ENCODE results near the gene SREBF2. TPM values are rescaled to one million over a fixed set of nuclear protein-coding genes. Genes with fewer than 3 reads are reported as not detected.

SREBF2 gene
- total RNA-seq, 2 experiments from 2014 or later: 167 to 312 TPM

- CTCF ChIA-PET (ENCODE audit: unreplicated experiment): no interaction called here
- BruUV-seq (replicated peaks): no TSS peak
- intact Hi-C loops (cut with micrococcal nuclease; ENCODE audit: unreplicated experiment): no loop called here
Observed at GRCh38 chr22:41816871-41817270, 16.0 kb upstream of the SREBF2 start.

GRCh38 chr22:41818011-41818410 lies 14.9 kb upstream of the SREBF2 start:
- H3K27ac ChIP-seq (ENCODE audit: low read depth, low read length, poor library complexity, severe bottlenecking): no peak overlapping the region
- H3K9me3 ChIP-seq (ENCODE audit: low read length): no peaks in the 10 kb centered on the region
- H3K79me2 ChIP-seq (ENCODE audit: insufficient read depth, low read depth, low read length): no peaks in the 10 kb centered on the region
- H4K20me1 ChIP-seq (ENCODE audit: insufficient read depth, low read length): no peaks in the 10 kb centered on the region
- DNase-seq (ENCODE audit: low spot score): no peak
- H3K9me2 ChIP-seq (ENCODE audit: insufficient read depth, low read length): no peaks in the 10 kb centered on the region
- H3K4me1 ChIP-seq (ENCODE audit: insufficient read depth, low read length, poor library complexity, severe bottlenecking): no peaks in the 10 kb centered on the region
- no peak overlapping the region for H2AFZ ChIP-seq (ENCODE audit: low read length)
- ChIA-PET CTCF (ENCODE audit: unreplicated experiment) (no interaction called here), POLR2A (no interaction called here)
- no TSS peak for BruUV-seq (replicated peaks)
- no peak for TF ChIP-seq CTCF (conservative IDR thresholded peaks at IDR 0.05; ENCODE audit: low read length)
- no peak for TF ChIP-seq EZH2phosphoT487 (IDR thresholded peaks at IDR 0.05; ENCODE audit: borderline replicate concordance, low read depth, low read length)
- peaks cover 20% of the 10 kb centered on the region; the same call in 1 of the 2 replicates for H3K36me3 ChIP-seq (ENCODE audit: insufficient read depth, low read length)
- no peak overlapping the region for H3K4me3 ChIP-seq (ENCODE audit: low read depth, low read length, poor library complexity, severe bottlenecking)
- intact Hi-C loops (cut with micrococcal nuclease; ENCODE audit: unreplicated experiment): no loop called here
- no peak overlapping the region for H3K4me2 ChIP-seq (ENCODE audit: low read length)

More at GRCh38 chr22:41816871-41817270, 16.0 kb upstream of the SREBF2 start:
- no peaks in the 10 kb centered on the region for H3K9me2 ChIP-seq (ENCODE audit: insufficient read depth, low read length)
- no peak for DNase-seq (ENCODE audit: low spot score)
- POLR2A ChIA-PET: no interaction called here
- no peak overlapping the region for H2AFZ ChIP-seq (ENCODE audit: low read length)
- no peaks in the 10 kb centered on the region for H3K9me3 ChIP-seq (ENCODE audit: low read length)
- H3K4me2 ChIP-seq (ENCODE audit: low read length): no peak overlapping the region
- no peaks in the 10 kb centered on the region for H3K4me1 ChIP-seq (ENCODE audit: insufficient read depth, low read length, poor library complexity, severe bottlenecking)
- no peak overlapping the region for H3K27ac ChIP-seq (ENCODE audit: low read depth, low read length, poor library complexity, severe bottlenecking)
- H4K20me1 ChIP-seq (ENCODE audit: insufficient read depth, low read length): no peaks in the 10 kb centered on the region
- H3K4me3 ChIP-seq (ENCODE audit: low read depth, low read length, poor library complexity, severe bottlenecking): no peak overlapping the region
- peaks cover 24% of the 10 kb centered on the region; the same call in 1 of the 2 replicates for H3K36me3 ChIP-seq (ENCODE audit: insufficient read depth, low read length)
- H3K79me2 ChIP-seq (ENCODE audit: insufficient read depth, low read depth, low read length): no peaks in the 10 kb centered on the region
- no peak for TF ChIP-seq EZH2phosphoT487 (IDR thresholded peaks at IDR 0.05; ENCODE audit: borderline replicate concordance, low read depth, low read length)
- TF ChIP-seq CTCF (conservative IDR thresholded peaks at IDR 0.05; ENCODE audit: low read length): no peak

GRCh38 chr22:41818596-41818995 lies 14.3 kb upstream of the SREBF2 start:
- Histone ChIP-seq H4K20me1 (ENCODE audit: insufficient read depth, low read length) (no peaks in the 10 kb centered on the region), H3K4me1 (ENCODE audit: insufficient read depth, low read length, poor library complexity, severe bottlenecking) (no peaks in the 10 kb centered on the region), H3K4me2 (ENCODE audit: low read length) (no peak overlapping the region), H3K27ac (ENCODE audit: low read depth, low read length, poor library complexity, severe bottlenecking) (no peak overlapping the region), H2AFZ (ENCODE audit: low read length) (no peak overlapping the region), H3K4me3 (ENCODE audit: low read depth, low read length, poor library complexity, severe bottlenecking) (no peak overlapping the region), H3K79me2 (ENCODE audit: insufficient read depth, low read depth, low read length) (no peaks in the 10 kb centered on the region), H3K9me3 (ENCODE audit: low read length) (no peaks in the 10 kb centered on the region), H3K36me3 (ENCODE audit: insufficient read depth, low read length) (peaks cover 18% of the 10 kb centered on the region; the same call in 1 of the 2 replicates), H3K9me2 (ENCODE audit: insufficient read depth, low read length) (no peaks in the 10 kb centered on the region)
- intact Hi-C loops (cut with micrococcal nuclease; ENCODE audit: unreplicated experiment): no loop called here
- ChIA-PET POLR2A (no interaction called here), CTCF (ENCODE audit: unreplicated experiment) (no interaction called here)
- TF ChIP-seq EZH2phosphoT487 (IDR thresholded peaks at IDR 0.05; ENCODE audit: borderline replicate concordance, low read depth, low read length): no peak
- TF ChIP-seq CTCF (conservative IDR thresholded peaks at IDR 0.05; ENCODE audit: low read length): no peak
- no peak for DNase-seq (ENCODE audit: low spot score)
- BruUV-seq (replicated peaks): no TSS peak
